Endometrial microvascular endothelial cells (primary cell): ENCODE measurements around the gene ANKUB1. TPM values are rescaled to one million over a fixed set of nuclear protein-coding genes. Genes with fewer than 3 reads are reported as not detected.
"Not testable (repeated sequence)": the region's sequence is repeated elsewhere in the genome, so short reads cannot be mapped to it uniquely, and the experiment has no call there.

Experiments
- in situ Hi-C: cut with HindIII; loops from 2 replicates; pipeline ENCODE4 v1.10.0; 2017; ENCODE audit warnings: low sequenced_read_pairs, low pct_unique_long_range_greater_than_20kb; ENCODE audit errors: inconsistent ontology term
- total RNA-seq: library from RNA; depleted of rRNA; stranded (reverse); fragments of >200 nt; gene quantifications from one replicate; pipeline ENCODE4 v1.2.3, GENCODE V29; 2015; ENCODE audit errors: inconsistent ontology term

The ANKUB1 gene, protein sequence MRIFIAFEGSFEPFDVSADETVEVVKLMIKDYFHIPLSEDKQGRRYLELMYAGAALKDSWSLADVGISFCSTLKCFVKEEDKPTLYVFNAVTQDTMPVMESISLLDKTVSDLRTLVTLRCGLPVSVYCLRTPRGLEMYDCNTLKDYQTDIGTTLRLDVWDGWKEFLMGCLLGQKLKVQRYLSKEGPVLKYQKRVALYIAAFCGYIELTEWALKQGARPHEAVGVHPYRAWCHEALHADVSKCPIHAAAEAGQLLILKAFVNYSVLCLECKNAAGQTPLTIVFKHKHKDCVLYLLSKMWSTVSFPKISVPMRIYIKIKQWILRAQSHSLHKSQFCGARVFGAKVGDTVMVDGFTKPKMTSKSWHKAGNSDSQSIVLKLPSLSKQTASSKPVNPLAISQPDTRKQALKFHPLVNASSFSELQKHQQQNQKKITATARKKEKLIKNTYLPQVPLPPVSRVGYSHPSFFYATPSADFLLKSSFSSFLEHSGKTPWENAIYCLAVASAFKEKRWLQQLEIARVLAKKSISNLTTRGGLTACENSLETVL
- not detected for total RNA-seq

DNA sequence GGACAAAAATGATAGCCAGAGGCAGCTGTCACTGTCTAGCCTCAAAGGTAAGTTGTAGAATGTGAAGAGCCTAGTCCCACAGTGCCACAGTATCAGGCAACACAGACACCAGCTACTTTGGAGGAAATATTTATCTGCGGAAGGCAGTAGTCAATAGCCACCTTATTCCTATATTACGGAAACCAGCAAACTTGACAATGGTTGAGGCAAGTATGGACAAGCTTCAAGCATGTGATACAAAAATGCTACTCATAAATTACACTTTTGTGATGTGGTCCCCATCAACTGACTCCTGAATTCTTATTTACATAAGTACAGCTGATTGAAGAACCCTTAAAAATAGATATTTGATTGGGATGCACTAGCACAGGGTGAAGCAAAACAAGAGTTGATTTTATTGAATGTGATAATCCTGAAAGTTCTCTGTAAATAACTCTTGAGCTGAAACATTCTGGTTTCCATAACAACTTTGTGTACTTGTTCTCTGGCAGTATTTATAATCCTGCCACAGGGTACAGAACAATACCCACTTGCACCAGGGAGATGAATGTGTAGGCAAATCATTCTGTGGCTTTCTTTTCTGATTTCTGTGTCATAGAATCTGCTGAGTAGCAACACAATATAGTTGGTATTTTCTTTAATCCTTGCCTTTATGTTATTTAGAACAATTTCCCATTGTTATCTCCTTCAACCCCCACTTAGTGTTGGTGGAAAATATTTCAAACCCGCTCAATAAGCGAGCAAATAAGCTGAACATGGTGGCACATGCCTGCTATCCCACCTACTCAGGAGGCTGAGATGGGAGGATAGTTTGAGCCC lies at the start of gene ANKUB1:
Gene ANKUB1, minus strand, starts transcription at position 103 of the 819 bp plus-strand sequence. CDS start 188 bp downstream, outside the sequence.
- in situ Hi-C loops: no loop called here

DNA sequence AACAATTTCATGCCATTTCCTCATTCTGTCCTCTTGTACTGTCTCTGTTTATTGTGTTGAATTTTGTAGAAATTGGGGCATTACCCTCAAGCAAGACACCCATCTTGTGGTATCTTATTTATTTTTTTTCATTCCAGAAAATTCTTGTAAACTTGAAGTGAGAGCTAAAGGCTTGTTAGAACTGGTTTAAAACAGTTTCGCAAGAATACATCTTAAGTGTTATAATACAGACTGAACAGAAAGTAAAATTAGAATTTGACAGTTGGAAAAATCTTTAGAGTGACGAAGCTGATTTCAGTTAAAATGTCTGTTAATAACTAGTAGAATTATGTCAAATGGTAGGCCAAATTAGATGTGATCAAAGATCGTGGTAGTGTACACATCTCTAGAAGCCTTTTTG lies 47.5 kb upstream of the ANKUB1 start:
- in situ Hi-C loops: no loop called here

DNA sequence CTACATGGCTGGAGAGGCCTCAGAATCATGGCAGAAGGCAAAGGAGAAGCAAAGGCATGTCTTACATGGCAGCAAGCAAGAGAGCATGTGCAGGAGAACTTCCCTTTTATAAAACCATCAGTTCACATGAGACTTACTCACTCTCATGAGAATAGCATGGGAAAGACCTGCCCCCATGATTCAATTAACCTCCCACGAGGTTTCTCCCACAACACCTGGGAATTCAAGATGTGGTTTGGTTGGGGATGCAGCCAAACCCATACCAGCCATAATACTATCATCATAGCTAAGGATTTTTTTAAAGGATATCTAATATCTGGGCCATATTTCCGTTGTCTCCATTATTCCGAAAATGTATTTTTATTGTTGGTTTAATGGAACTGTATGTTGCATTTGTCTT lies 47.1 kb upstream of the ANKUB1 start:
- in situ Hi-C loops: not testable (repeated sequence)

DNA sequence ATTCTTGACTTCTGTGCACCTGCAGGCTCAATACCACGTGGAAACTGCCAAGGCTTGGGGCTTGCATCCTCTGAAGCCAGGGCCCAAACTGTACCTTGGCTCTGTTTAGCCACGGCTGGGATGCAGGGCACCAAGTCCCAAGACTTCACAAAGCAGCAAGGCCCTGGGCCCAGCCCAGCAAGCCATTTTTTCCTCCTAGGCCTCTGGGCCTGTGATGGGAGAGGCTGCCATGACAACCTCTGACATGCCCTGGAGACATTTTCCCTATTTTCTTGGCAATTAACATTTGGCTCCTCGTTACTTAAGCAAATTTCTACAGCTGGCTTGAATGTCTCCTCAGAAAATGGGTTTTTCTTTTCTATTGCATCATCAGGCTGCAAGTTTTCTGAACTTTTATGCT lies 46.1 kb upstream of the ANKUB1 start:
- in situ Hi-C loops: not testable (repeated sequence)

DNA sequence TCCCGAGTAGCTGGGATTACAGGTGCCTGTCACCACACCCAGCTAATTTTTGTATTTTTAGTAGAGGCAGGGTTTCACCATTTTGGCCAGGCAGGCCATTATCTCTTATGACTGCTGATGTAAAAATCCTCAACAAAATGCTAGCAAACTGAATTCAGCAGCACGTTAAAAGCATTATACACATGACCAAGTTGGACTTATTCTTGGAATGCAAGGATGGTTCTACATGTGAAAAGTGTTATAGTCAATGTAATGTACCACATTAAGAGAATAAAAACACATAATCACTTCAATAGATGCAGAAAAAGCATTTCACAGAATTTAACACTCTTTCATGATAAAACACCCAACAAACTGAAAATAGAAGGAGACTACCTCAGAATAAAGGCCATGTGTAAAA lies 40.9 kb upstream of the ANKUB1 start:
- in situ Hi-C loops: no loop called here

DNA sequence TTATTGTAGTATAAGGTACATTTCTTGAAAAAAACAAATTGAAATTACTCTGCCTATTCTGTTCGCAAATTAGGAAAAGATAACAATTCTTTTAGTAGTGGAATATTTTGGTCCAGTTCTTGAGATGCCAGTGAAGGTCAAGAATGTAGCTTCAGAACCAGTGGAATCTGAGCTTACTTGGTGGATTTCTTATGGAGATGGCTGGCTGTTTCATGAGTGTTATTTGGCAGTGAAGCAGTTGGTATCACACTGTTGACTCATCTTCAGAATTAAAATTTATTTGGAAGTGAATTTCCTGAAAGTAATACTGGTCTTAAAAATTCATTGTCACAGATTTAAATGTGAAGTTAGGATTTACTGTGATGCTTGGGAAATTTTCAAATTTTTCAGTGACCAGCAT lies 39.7 kb upstream of the ANKUB1 start:
- in situ Hi-C loops: no loop called here

DNA sequence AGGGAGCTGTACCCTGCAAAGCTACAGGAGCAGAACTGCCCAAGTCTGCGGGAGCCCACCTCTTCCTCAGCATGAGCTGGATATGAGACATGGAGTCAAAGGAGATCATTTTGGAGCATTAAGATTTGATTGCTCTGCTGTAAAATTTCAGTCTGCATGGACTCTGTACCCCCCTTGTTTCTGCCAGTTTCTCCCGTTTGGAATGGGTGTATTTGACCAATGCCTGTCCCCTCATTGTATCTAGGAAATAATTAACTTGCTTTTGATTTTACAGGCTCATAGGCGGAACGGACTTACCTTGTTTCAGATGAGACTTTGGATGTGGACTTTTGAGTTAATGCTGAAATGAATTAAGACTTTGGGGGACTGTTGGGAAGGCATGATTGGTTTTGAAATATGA lies 39.0 kb upstream of the ANKUB1 start:
- in situ Hi-C loops: no loop called here

DNA sequence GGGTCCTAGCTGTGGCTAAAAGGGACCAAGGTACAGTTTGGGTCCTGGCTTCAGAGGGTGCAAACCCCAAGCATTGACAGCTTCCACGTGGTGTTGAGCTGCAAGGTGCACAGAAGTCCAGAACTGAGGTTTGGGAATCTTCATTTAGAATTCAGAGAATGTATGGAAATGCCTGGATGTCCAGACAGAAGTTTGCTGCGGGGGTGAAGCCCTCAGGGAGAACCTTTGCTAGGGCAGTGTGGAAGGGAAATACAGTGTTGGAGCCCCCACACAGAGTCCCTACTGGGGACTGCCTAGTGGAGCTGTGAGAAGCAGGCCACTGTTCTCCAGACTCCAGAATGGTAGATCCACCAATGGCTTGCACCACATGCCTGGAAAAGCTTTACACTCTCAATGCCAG lies 38.5 kb upstream of the ANKUB1 start:
- in situ Hi-C loops: no loop called here

DNA sequence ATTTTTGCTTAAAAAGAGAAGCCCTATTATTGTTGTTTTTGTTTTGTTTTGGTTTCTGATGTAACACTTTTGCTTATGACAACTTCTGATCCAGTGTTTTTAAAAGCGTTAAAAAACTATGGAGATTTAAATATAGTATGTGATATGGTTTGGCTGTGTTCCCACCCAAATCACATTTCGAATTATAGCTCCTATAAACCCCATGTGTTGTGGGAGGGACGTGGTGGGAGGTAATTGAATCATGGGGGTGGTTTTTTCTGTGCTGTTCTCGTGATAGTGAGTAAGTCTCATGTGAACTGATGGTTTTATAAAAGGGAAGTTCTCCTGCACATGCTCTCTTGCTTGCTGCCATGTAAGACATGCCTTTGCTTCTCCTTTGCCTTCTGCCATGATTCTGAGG lies 37.3 kb upstream of the ANKUB1 start:
- in situ Hi-C loops: not testable (repeated sequence)

DNA sequence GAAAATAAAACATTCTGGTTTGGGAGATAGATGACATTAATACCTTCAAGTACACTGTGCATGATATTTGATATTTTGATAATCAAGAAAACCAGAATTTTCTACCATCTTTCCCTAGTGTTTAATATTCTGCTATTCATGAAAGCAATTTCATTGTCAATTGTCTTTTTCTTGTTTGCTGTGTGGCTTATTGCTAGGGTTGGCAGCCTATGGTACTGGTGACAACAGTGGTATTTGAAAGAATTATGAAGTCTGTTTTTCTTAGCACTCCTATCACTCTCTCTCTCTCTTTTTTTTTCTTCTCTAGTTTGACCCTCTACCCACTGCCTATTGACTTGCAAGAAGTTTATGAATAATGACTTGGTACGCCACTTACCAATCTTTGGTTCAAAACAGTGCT lies 36.0 kb upstream of the ANKUB1 start:
- in situ Hi-C loops: no loop called here

DNA sequence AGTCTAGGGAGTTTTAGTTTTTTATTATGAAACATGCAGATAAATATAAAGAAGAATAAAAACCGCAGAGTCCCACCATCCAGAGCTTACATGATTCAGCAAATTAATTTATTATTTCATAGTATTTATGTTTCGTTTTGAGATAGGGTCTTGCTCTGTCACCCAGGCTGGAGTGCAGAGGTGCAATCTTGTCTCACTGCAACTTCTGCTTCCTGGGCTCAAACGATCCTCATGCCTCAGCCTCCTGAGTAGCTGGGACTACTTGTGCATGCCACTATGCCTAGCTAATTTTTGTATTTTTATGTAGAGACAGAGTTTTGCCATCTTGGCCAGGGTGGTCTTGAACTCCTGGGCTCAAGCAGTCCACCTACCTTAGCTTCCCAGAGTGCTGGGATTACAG lies 34.3 kb upstream of the ANKUB1 start:
- in situ Hi-C loops: no loop called here

DNA sequence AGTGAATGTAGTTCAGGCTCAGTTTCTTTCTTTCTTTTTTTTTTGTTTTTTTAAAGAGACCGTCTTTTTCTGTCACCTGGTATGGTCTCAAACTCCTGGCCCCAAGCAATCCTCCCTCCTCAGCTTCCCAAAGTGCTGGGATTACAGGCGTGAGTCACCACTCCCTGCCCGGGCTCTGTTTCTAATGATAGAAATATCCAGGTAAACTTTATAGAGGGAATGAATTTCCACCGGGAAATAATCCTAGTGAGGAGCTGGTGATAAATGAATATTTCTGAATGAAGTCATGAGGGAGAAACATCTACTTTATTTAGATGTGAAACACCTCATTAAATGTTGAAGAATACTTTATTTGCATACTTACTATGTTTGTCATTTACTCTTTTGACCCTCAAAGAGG lies 27.8 kb upstream of the ANKUB1 start:
- in situ Hi-C loops: no loop called here

DNA sequence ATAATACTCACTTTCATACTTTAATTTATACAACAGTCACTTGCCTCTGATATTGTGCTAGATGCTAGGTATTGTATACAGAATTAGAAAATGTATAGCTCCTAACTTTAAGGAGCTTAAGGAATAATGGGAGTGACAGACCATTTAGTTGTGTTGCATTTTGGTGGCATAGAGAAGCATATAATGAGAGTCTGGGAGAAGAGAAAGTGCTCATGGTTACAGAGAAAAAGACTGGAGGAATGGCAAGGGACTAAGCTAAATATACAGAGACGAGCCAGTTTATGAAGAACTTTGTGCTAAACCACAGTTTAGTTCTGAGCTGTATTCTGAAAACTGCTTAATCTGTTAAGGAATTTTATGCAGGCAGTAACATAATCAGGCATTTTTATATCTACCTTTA lies 27.1 kb upstream of the ANKUB1 start:
- in situ Hi-C loops: no loop called here

DNA sequence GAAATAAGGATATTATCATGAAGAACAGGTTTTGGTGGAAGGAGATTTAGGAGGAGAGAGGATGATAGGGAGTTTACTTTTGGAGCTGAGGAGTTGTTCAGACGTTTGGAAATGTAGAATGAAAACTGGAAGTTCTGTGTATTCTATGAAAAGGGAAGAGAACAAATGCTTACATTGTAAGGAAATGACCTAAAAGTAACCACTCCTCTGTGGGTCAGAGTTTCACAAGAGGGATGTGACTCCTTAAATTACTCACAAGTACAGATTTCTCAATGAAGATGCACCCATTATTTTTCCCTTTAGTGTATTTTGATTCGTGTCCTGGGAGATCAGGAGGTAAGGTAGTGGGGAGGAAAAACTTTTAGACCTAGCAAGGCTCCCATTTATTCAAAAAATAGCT lies 24.6 kb upstream of the ANKUB1 start:
- in situ Hi-C loops: no loop called here

DNA sequence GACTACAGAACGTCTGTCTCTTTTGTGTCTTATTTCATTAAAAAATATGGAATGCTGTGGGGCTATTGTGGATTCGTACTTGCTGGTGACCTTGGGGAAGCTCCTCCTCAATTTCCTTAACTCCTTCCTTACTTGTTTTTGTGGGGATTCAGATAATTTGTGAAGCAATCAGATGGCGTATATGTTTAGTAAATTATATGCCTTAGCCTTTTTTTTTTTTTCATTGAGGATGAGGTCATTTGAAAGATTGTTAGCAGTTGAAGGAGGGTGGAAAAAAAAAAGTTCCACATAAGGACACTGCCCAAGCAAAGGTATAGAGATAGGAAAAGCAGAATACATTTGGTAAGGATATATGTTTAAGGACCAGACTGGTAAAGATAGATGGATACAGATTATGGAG lies 24.0 kb upstream of the ANKUB1 start:
- in situ Hi-C loops: no loop called here

DNA sequence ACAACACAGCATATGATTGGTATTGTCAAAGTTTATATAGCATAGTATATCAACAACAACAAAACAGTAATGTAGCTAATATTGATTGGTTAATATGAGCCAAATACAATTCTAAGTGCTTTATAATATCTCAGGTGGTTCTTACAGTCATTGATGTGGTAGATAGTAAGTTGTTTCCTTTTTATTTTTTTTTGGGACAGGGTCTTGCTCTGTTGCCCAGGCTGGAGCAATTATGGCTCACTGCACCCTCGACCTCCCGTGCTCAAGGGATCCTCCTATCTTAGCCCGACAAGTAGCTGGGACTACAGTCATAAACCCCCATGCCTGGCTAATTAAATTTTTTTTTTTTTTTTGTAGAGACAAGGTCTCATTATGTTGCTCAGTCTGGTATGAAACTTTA lies 23.4 kb upstream of the ANKUB1 start:
- in situ Hi-C loops: no loop called here

DNA sequence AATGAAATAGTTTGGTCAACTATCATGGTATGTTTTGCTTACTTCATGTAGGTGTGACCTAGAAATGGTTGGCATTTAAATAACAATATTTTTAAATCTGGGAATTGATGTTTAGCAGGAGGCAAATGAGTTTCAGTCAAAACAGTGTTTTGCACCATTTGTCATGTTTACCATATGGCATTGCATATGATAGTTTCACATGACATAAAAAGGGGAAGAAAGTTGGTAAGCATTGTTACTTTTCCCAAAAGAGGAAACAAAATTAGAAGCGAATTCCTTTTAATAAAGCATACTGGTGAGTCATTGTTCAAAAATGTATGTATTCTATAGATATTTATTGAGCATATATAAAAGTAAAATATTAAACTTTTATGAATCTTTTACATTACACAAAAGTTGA lies 23.0 kb upstream of the ANKUB1 start:
- in situ Hi-C loops: no loop called here

DNA sequence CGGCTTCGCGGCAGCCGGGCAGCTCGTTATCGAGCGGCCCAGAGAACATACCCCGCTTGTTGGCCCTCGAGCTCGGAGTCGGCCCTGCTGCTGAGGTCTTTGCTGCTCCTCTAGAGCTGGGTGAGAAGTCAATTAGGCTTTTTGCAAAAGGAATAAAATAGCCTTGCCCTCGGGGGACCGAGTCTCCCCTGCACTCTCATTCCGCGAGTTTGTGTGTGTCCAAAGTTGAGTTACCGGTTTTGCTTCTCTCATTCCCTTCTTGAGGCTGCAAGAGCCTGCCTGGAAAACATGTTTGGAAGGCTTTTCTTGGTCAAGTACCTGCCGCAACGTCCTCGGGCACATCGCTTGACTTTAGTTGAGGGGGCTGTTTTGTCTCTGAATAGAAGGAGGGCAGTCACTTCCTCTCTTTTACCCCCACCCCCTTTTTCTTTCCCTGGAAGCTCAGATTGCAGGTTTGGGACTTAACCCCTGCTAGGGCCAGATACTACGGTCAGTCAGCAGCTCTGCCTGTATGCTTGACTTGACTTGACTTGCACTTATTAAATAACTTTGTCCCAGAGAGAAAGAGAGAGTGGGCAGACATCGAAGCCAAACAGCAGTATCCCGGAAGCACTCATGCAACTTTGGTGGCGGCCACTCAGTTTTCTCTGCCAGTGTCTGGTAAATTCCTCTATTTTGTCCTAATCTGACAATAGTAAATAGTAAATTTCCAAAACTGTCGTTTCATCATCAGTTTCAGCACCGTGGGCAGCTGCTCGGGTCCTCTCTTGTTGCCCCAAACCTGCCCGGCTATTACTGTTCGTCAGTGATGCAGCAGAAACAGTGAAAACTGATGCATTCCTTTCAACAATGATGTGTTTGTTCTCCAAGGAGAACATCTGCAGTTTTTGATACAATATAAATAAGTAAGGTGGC lies 21.3 kb upstream of the ANKUB1 start:
- in situ Hi-C loops: no loop called here
